WERI-Rb-1 (cell line): ENCODE data around the gene CDKAL1.
A peak's percentile ranks its signal among the peaks of the same experiment; 100 is the strongest.

ENCODE experiments used
- DNase-seq: peaks from one replicate; pipeline ENCODE4 v3.0.0-alpha.2; 2020
- H3K27ac ChIP-seq: fragments of 250-450 bp; sonication (Bioruptor Pico); 2 replicates; pipeline ENCODE4 v1.5.1; 2020; ENCODE audit warnings: mild to moderate bottlenecking, moderate library complexity
- H3K27me3 ChIP-seq: fragments of 250-450 bp; sonication (Bioruptor Pico); 2 replicates; pipeline ENCODE4 v1.5.1; 2021; ENCODE audit warnings: mild to moderate bottlenecking, low read depth, moderate library complexity; ENCODE audit not compliant: insufficient read depth, severe bottlenecking
- H3K36me3 ChIP-seq: fragments of 250-450 bp; sonication (Bioruptor Pico); 2 replicates; pipeline ENCODE4 v1.5.1; 2020; ENCODE audit warnings: mild to moderate bottlenecking, moderate library complexity
- H3K4me3 ChIP-seq: 2 replicates; pipeline ENCODE4 v1.5.1; 2011; ENCODE audit warnings: low read depth, mild to moderate bottlenecking, control low read depth, low read length
- H3K9me3 ChIP-seq: fragments of 250-450 bp; sonication (Bioruptor Pico); 2 replicates; pipeline ENCODE4 v1.5.1; 2021; ENCODE audit warnings: mild to moderate bottlenecking, moderate library complexity; ENCODE audit not compliant: severe bottlenecking
- TF ChIP-seq, protein P1 (sequence below): IDR thresholded peaks from 2 replicates; pipeline ENCODE4 v1.5.1; 2011; ENCODE audit warnings: low read depth, mild to moderate bottlenecking, control low read depth, inconsistent platforms, low read length

The CDKAL1 gene

GRCh38 chr6:21137700-21138335, 603.6 kb downstream of the CDKAL1 start:
- Histone ChIP-seq H3K27ac (peak overlapping the region; percentile 72), H3K27me3 (no peaks in the 10 kb centered on the region), H3K4me3 (no peak overlapping the region), H3K36me3 (no peaks in the 10 kb centered on the region; the same call in 1 of the 2 replicates), H3K9me3 (no peaks in the 10 kb centered on the region)
- no peak for DNase-seq
- TF ChIP-seq, protein P1, sequence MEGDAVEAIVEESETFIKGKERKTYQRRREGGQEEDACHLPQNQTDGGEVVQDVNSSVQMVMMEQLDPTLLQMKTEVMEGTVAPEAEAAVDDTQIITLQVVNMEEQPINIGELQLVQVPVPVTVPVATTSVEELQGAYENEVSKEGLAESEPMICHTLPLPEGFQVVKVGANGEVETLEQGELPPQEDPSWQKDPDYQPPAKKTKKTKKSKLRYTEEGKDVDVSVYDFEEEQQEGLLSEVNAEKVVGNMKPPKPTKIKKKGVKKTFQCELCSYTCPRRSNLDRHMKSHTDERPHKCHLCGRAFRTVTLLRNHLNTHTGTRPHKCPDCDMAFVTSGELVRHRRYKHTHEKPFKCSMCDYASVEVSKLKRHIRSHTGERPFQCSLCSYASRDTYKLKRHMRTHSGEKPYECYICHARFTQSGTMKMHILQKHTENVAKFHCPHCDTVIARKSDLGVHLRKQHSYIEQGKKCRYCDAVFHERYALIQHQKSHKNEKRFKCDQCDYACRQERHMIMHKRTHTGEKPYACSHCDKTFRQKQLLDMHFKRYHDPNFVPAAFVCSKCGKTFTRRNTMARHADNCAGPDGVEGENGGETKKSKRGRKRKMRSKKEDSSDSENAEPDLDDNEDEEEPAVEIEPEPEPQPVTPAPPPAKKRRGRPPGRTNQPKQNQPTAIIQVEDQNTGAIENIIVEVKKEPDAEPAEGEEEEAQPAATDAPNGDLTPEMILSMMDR: no peak

DNA sequence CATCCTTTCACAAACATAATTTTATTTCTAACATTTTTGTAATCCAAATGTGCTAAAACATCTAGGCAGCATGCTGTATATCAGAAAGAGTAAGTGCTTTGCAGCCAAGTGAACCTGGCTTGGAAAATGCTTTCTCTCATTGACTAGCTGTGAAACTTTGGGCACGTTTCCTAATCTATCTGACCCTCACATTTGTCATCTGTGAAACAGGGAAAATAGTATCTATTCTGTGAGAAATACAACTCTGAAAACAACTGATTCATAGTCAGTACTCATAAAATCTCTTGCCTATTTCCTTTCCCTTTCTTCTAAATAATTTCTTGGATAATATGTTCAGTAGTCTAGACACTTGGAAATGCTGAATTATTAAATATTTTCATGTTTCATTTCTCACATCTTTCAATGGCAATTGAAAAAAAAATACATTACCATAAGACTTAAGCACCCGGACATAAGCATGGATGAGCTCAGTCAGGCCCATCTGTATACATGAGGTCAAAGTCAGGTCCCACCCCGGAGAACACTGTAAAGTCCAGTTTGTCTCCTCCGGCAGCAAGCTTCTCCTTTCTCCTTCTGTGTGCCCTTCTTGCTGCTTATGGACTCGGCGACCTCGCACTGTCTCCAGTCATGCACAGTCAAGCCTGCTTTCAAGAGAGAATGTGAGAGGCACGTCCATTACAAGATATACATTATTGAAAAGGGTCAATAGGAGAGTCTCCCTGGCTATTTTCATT, 604.2 kb downstream of the CDKAL1 start:
- Histone ChIP-seq H3K4me3 (peak overlapping the region; percentile 19), H3K9me3 (no peaks in the 10 kb centered on the region), H3K27ac (peak overlapping the region; percentile 72), H3K27me3 (no peaks in the 10 kb centered on the region), H3K36me3 (no peaks in the 10 kb centered on the region; the same call in 1 of the 2 replicates)
- TF ChIP-seq, protein P1: no peak
- peak; percentile 94 for DNase-seq

DNA sequence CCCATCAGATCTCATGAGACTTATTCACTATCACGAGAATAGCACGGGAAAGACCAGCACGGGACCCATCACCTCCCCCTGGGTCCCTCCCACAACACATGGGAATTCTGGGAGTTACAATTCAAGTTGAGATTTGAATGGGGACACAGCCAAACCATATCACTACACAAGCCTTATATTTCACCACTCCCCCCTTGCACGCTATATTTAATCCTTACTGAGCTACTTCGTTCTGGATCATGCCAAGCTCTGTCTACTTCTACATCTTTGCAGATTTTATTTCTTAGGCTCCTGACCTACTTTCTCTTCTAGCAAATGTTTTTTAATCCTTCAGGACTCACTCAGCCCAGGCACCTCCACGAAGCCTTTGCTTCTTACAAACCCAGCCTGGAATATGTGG, 606.7 kb downstream of the CDKAL1 start:
- Histone ChIP-seq H3K9me3 (no peaks in the 10 kb centered on the region), H3K27me3 (no peaks in the 10 kb centered on the region), H3K4me3 (no peak overlapping the region), H3K36me3 (no peaks in the 10 kb centered on the region; the same call in 1 of the 2 replicates), H3K27ac (no peak overlapping the region)
- DNase-seq: no peak
- TF ChIP-seq, protein P1: no peak

GRCh38 chr6:21141616-21142303, 607.5 kb downstream of the CDKAL1 start:
- H3K36me3 ChIP-seq: no peaks in the 10 kb centered on the region; the same call in 1 of the 2 replicates
- TF ChIP-seq, protein P1: no peak
- no peak for DNase-seq
- H3K4me3 ChIP-seq: no peak overlapping the region
- no peak overlapping the region for H3K27ac ChIP-seq
- no peaks in the 10 kb centered on the region for H3K27me3 ChIP-seq
- H3K9me3 ChIP-seq: no peaks in the 10 kb centered on the region

DNA sequence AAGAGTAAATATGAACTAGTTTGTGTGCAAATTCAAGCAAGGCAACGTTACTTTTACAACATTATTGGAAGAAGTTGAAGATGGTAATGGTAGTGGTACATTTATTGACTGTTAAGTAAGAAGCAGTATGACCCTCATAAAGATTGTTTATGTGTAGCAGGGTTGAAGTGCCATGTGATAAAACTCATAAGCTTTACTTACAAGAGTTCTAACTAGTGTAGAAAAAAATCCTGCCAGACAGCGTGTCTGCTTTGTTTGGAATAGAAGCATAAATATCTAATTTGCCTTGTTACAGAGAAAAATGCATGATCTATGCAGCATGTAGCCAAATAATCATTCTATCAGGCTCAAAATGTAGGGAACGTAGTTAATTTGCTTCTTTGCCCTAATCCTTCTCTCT, 608.5 kb downstream of the CDKAL1 start:
- Histone ChIP-seq H3K27me3 (no peaks in the 10 kb centered on the region), H3K4me3 (no peak overlapping the region), H3K27ac (no peak overlapping the region), H3K36me3 (no peaks in the 10 kb centered on the region; the same call in 1 of the 2 replicates), H3K9me3 (no peaks in the 10 kb centered on the region)
- DNase-seq: no peak
- TF ChIP-seq, protein P1: no peak
